NK-92 (cell line): Measurements from ENCODE around the gene RPL39L.
"Not testable (repeated sequence)": the region's sequence is repeated elsewhere in the genome, so short reads cannot be mapped to it uniquely, and the experiment has no call there.

Experiments used
- DNase-seq: peaks from one replicate; lab custom pipeline; 2025; ENCODE audit not compliant: unreplicated experiment; lab: John Stamatoyannopoulos, UW

RPL39L gene

GRCh38 chr3:187145149-187145895, 6.0 kb upstream of the RPL39L start:
- no peak for DNase-seq

- no peak for DNase-seq
Measured at GRCh38 chr3:187139895-187140253, 578 bp upstream of the RPL39L start.

- no peak for DNase-seq
Measured at GRCh38 chr3:187136936-187137335, 2.4 kb downstream of the RPL39L start.

GRCh38 chr3:187136337-187136736, 3.0 kb downstream of the RPL39L start:
- no peak for DNase-seq

GRCh38 chr3:187135172-187135690, 4.1 kb downstream of the RPL39L start:
- DNase-seq: not testable (repeated sequence)

GRCh38 chr3:187133181-187133580, 6.1 kb downstream of the RPL39L start:
- DNase-seq: not testable (repeated sequence)

- no peak for DNase-seq
Measured at GRCh38 chr3:187132666-187133065, 6.6 kb downstream of the RPL39L start.

GRCh38 chr3:187131981-187132380, 7.3 kb downstream of the RPL39L start:
- no peak for DNase-seq

- no peak for DNase-seq
Measured at GRCh38 chr3:187130346-187131066, 8.8 kb downstream of the RPL39L start.

- no peak for DNase-seq
Measured at GRCh38 chr3:187125319-187126031, 13.8 kb downstream of the RPL39L start.

- DNase-seq: no peak
Measured at GRCh38 chr3:187122261-187122660, 17.0 kb downstream of the RPL39L start.

GRCh38 chr3:187120326-187120725, 19.0 kb downstream of the RPL39L start:
- DNase-seq: no peak

GRCh38 chr3:187114511-187114910, 24.8 kb downstream of the RPL39L start:
- no peak for DNase-seq

GRCh38 chr3:187112934-187113793, 26.1 kb downstream of the RPL39L start:
- no peak for DNase-seq

- no peak for DNase-seq
Measured at GRCh38 chr3:187110156-187110555, 29.1 kb downstream of the RPL39L start.

- no peak for DNase-seq
Measured at GRCh38 chr3:187107989-187108388, 31.3 kb downstream of the RPL39L start.

GRCh38 chr3:187105700-187106099, 33.6 kb downstream of the RPL39L start:
- DNase-seq: no peak

GRCh38 chr3:187104933-187105332, 34.4 kb downstream of the RPL39L start:
- DNase-seq: no peak

- no peak for DNase-seq
Measured at GRCh38 chr3:187104342-187104741, 35.0 kb downstream of the RPL39L start.

- no peak for DNase-seq
Measured at GRCh38 chr3:187103251-187103650, 36.0 kb downstream of the RPL39L start.
